Cardiac muscle cell (in vitro differentiated cells and primary cell): Measurements from ENCODE around the gene BCKDHA. TPM values are rescaled to one million over a fixed set of nuclear protein-coding genes. Genes with fewer than 3 reads are reported as not detected.
"Not testable (repeated sequence)": the region's sequence is repeated elsewhere in the genome, so short reads cannot be mapped to it uniquely, and the experiment has no call there.

Source experiments
- DNase-seq, 2 donors: peaks; one replicate each; pipeline versions ENCODE4 v3.0.0 to v3.0.0-alpha.2; 2010 to 2017; ENCODE audit warnings: low read depth in 1 of 2, low spot score in 1 of 2
- H3K27ac ChIP-seq: fragments of 200-600 bp; sonication (generic); 2 replicates; pipeline ENCODE4 v1.5.1; 2016
- H3K27me3 ChIP-seq: fragments of 200-600 bp; sonication (generic); 2 replicates; pipeline ENCODE4 v1.6.0; 2016; ENCODE audit warnings: control low read depth
- H3K36me3 ChIP-seq: fragments of 200-600 bp; sonication (generic); 2 replicates; pipeline ENCODE4 v1.5.1; 2016; ENCODE audit warnings: control low read depth
- H3K4me1 ChIP-seq: fragments of 200-600 bp; sonication (generic); 2 replicates; pipeline ENCODE4 v1.8.1; 2017; ENCODE audit warnings: low read depth, mild to moderate bottlenecking, mixed run types
- H3K4me3 ChIP-seq: fragments of 200-600 bp; sonication (generic); 2 replicates; pipeline ENCODE4 v1.5.1; 2016; ENCODE audit warnings: mild to moderate bottlenecking
- H3K9me3 ChIP-seq: fragments of 200-600 bp; sonication (generic); 2 replicates; pipeline ENCODE4 v1.5.1; 2017; ENCODE audit warnings: low read depth, mild to moderate bottlenecking, control low read depth
- polyA plus RNA-seq: library from polyadenylated mRNA; unstranded; fragments of >200 nt; fragmentation: Nextera tagmentation; extraction: Ambion mirVana; gene quantifications from 2 replicates; pipeline ENCODE4 v1.2.1, GENCODE V29; 2016
- total RNA-seq: library from RNA; depleted of rRNA; stranded (reverse); fragments of >200 nt; gene quantifications from 2 replicates; pipeline ENCODE4 v1.2.3, GENCODE V29; 2016
- TF ChIP-seq, protein P1 (sequence below): IDR thresholded peaks from 2 replicates; pipeline ENCODE4 v1.5.1; 2012; ENCODE audit warnings: low read depth, mild to moderate bottlenecking, low read length

BCKDHA gene
- total and polyA plus RNA-seq, 2 experiments from 2014 or later: 151 to 166 TPM

- Histone ChIP-seq H3K27me3 (no peaks in the 10 kb centered on the region), H3K4me3 (no peak overlapping the region), H3K4me1 (peaks cover 5% of the 10 kb centered on the region), H3K27ac (no peak overlapping the region), H3K9me3 (no peaks in the 10 kb centered on the region), H3K36me3 (no peaks in the 10 kb centered on the region)
- no peak for DNase-seq
- TF ChIP-seq, protein P1, sequence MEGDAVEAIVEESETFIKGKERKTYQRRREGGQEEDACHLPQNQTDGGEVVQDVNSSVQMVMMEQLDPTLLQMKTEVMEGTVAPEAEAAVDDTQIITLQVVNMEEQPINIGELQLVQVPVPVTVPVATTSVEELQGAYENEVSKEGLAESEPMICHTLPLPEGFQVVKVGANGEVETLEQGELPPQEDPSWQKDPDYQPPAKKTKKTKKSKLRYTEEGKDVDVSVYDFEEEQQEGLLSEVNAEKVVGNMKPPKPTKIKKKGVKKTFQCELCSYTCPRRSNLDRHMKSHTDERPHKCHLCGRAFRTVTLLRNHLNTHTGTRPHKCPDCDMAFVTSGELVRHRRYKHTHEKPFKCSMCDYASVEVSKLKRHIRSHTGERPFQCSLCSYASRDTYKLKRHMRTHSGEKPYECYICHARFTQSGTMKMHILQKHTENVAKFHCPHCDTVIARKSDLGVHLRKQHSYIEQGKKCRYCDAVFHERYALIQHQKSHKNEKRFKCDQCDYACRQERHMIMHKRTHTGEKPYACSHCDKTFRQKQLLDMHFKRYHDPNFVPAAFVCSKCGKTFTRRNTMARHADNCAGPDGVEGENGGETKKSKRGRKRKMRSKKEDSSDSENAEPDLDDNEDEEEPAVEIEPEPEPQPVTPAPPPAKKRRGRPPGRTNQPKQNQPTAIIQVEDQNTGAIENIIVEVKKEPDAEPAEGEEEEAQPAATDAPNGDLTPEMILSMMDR: no peak
These were observed 4.4 kb downstream of the BCKDHA start for GRCh38 chr19:41402010-41402409.

DNA sequence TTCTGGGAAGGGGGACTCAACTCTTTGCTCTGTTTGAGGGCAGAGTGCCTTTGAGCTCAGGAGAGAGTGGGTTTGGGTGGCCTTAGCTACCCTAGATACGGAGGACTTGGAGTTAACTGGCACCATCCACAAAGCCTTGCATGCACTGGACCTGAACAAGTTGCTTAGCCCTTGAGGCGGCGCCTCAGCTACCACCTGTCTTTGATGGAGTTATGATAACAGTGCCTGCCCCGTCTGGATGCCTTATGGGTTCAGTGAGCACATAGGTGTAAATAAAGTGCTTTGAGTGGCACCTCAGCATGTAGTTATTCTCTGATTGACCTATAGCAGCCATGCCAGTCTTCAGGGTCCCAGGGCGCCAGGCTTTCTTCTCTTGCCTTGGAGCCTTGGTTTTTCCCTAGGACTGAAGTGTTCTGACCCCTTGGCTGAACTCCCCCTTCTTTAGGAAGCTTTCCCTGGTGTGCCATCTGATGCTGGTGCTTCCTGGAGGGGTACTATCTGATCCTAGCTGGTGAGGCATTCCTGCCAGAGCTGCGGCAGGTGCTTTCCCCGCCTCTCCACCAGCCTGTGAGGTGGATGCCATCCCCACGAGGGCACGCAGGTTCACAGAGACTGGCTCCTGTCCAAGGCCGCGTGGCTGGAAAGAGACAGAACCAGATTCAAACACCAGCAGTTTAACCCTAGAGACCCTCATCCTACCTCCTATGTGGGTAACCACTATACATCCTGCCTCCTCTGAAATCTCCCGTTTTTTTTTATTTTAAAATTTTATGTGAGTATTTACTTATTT lies 5.8 kb downstream of the BCKDHA start:
- Histone ChIP-seq H3K27ac (no peak overlapping the region), H3K27me3 (no peaks in the 10 kb centered on the region), H3K4me3 (no peak overlapping the region), H3K4me1 (peaks cover 5% of the 10 kb centered on the region), H3K36me3 (no peaks in the 10 kb centered on the region), H3K9me3 (no peaks in the 10 kb centered on the region)
- TF ChIP-seq, protein P1: no peak
- DNase-seq: no peak

DNA sequence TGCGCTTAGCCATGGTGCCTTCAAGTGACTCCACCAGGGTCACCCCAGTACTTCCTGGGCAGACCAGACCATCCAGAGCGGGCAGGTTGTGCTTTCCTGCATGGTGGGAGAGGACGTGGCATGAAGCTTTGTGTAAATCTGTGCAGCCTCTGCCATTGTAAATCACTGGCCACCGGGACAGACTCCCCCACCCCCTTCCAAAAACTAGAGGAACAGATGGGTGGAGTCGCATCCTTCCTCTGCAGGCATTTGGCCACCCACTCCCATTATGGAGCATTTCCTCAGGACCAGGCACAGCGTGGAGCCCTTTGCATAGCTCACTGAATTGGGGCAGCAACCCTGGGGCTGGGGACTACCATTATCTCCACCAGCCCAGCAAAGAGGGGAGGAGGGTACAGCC lies 8.2 kb downstream of the BCKDHA start:
- TF ChIP-seq, protein P1: no peak
- DNase-seq: no peak
- peaks cover 11% of the 10 kb centered on the region for H3K4me1 ChIP-seq
- H3K4me3 ChIP-seq: no peak overlapping the region
- H3K9me3 ChIP-seq: no peaks in the 10 kb centered on the region
- H3K27ac ChIP-seq: no peak overlapping the region
- H3K36me3 ChIP-seq: no peaks in the 10 kb centered on the region
- no peaks in the 10 kb centered on the region for H3K27me3 ChIP-seq

DNA sequence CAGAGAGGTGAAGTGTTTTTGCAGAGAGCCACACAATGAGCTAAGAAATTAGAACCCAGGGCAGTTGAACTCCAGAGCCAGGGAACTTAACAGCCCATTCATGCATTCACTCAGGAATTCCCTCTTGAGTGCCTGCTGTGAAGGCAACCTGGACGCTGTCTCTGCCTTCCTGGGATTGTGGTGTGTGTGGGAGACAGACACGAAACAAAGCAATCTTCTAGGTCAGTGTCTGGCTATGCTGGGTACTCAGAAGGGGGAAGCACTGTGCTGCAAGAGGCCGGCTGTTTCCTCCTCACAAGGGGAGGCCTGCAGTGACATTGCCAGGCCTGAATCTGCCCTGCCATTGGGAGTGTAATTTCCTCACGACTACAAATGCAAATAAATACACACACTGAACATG lies 9.7 kb downstream of the BCKDHA start:
- no peaks in the 10 kb centered on the region for H3K9me3 ChIP-seq
- H3K27ac ChIP-seq: peak overlapping the region; percentile 81
- H3K27me3 ChIP-seq: no peaks in the 10 kb centered on the region
- no peak overlapping the region for H3K4me3 ChIP-seq
- TF ChIP-seq, protein P1: no peak
- H3K36me3 ChIP-seq: peaks cover 4% of the 10 kb centered on the region
- peaks cover 11% of the 10 kb centered on the region for H3K4me1 ChIP-seq
- DNase-seq: peak in 1 of 2 donors; percentile 58

- H3K4me1 ChIP-seq: peaks cover 11% of the 10 kb centered on the region
- no peak overlapping the region for H3K4me3 ChIP-seq
- DNase-seq: no peak
- peaks cover 9% of the 10 kb centered on the region for H3K36me3 ChIP-seq
- peak overlapping the region; percentile 81 for H3K27ac ChIP-seq
- TF ChIP-seq, protein P1: no peak
- H3K27me3 ChIP-seq: no peaks in the 10 kb centered on the region
- no peaks in the 10 kb centered on the region for H3K9me3 ChIP-seq
These were observed 10.6 kb downstream of the BCKDHA start for GRCh38 chr19:41408256-41408655.

GRCh38 chr19:41408846-41409245 lies 11.2 kb downstream of the BCKDHA start:
- Histone ChIP-seq H3K4me1 (peaks cover 11% of the 10 kb centered on the region), H3K27ac (peak overlapping the region; percentile 81)

More at GRCh38 chr19:41408846-41409245, 11.2 kb downstream of the BCKDHA start:
- H3K36me3 ChIP-seq, DNase-seq, H3K27me3 ChIP-seq, H3K9me3 ChIP-seq, H3K4me3 ChIP-seq: not testable (repeated sequence)
